GM18858 (cell line): Measurements from ENCODE around the gene KLF11.
"Not testable (repeated sequence)": the region's sequence is repeated elsewhere in the genome, so short reads cannot be mapped to it uniquely, and the experiment has no call there.

Experiments used
- ATAC-seq: cut with Tn5 transposase; IDR thresholded peaks from one replicate; pipeline ENCODE4 v1.9.1; 2021; ENCODE audit not compliant: unreplicated experiment

The KLF11 gene

DNA sequence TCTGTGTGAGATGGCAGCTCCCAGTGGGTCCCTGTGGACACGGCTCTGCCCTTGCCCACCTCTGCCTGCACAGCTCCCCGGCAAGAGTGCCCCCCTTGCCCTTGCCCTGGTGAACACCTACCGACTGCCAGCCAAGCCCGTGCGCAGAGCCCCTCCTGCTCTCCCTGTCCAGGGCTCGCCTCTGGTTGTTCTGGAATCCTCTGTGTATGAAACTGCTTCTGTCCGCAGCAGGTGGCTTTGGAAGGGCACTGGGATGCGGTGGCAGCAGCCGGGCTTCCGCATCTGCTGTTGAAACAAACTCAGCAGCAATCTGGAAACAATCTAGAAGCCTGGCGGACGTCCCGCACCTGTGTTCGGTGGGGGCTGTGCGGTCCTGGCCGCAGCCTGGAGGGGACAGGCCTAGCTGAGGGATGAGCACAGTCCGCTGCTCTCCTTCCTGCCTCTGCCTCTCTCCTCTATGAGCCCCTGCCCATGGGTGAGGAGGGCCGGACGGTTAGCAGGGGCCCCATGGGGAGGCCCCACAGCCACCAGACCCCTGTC is 34.0 kb upstream of the KLF11 start:
- ATAC-seq = no peak

DNA sequence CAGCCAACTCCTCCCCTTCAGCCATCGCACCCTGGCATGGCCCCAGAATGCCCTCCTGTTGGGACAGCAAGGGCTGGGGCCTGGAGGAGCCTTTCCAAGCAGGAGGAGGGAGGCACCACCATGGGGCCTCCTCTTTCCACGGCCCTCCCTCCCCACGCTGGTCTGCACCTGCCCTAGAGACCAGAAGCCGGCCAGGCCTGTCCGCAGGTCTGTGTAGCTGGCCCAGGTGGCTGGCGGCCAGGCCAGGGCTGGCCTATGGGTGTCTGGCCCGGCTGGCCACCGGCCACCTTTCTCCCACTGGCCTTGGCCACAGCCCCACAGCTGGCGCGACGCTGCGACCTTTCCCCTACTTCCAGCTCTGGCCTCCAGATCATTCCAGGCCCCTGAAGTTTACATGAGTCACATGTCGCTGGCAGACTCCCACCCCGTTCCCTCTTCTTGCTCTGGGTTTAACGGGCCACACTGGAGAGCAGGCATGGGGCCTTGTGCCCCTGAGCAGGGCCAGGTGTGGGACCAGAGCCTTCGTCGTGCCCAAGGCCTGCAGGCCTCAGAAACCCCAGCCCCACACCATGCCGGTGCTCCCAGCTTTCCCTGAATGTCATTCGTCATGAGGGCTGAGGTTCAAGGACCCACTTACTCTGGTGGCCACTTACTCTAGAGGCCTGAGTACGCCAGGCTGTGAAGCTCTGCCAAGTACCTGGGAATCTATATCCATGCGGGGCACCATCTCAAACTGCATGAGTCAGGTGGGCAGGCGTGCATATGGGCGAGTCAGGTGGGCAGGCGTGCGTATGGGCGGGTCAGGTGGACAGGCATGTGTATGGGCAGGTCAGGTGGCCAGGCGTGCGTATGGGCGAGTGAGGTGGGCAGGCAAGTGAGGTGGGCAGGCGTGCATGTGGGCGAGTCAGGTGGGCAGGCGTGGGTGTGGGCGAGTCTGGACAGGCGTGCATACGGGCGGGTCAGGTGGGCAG is 33.3 kb upstream of the KLF11 start:
- ATAC-seq = no peak

DNA sequence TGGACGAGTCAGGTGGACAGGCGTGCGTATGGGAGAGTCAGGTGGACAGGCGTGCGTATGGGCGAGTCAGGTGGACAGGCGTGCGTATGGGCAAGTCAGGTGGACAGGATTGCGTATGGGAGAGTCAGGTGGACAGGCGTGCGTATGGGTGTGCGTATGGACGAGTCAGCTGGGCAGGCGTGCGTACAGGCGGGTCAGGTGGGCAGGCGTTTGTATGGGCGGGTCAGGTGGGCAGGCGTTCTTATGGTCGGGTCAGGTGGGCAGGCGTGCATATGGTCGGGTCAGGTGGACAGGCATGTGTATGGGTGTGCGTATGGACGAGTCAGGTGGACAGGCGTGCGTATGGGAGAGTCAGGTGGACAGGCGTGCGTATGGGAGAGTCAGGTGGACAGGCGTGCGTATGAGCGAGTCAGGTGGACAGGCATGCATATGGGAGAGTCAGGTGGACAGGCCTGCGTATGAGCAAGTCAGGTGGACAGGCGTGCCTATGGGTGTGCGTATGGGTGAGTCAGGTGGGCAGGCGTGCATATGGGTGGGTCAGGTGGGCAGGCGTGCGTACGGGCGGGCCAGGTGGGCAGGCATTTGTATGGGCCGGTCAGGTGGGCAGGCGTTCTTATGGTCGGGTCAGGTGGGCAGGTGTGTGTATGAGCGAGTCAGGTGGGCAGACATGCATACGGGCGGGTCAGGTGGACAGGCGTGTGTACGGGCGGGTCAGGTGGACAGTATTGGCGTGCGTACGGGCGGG is 32.3 kb upstream of the KLF11 start:
- not testable (repeated sequence) for ATAC-seq

DNA sequence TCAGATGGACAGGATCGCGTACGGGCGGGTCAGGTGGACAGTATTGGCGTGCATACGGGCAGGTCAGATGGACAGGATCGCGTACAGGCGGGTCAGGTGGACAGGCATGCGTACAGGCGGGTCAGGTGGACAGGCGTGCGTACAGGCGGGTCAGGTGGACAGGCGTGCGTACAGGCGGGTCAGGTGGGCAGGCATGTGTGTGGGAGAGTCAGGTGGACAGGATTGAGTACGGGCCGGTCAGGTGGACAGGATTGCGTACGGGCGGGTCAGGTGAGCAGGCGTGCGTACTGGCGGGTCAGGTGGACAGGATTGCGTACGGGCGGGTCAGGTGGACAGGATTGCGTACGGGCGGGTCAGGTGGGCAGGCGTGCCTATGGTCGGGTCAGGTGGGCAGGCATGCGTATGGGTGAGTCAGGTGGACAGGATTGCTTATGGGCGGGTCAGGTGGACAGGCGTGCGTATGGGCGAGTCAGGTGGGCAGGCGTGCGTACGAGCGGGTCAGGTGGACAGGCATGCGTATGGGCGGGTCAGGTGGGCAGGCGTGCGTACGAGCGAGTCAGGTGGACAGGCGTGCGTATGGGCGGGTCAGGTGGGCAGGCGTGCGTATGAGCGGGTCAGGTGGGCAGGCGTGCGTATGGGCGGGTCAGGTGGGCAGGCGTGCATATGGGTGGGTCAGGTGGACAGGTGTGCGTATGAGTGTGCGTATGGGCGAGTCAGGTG is 31.6 kb upstream of the KLF11 start:
- not testable (repeated sequence) for ATAC-seq

DNA sequence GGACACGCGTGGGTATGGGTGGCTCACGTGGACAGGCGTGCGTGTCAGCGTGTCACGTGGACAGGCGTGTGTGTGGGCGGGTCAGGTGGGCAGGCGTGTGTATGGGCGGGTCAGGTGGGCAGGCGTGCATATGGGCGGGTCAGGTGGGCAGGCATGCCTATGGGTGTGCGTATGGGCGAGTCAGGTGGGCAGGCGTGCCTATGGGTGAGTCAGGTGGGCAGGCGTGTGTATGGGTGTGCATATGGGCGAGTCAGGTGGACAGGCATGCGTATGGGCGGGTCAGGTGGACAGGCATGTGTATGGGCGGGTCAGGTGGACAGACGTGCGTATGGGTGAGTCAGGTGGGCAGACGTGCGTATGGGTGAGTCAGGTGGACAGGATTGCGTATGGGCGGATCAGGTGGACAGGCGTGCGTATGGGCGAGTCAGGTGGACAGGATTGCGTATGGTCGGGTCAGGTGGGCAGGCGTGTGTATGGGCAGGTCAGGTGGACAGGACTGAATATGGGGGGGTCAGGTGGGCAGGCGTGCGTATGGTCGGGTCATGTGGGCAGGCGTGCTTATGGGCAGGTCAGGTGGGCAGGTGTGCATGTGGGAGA is 30.9 kb upstream of the KLF11 start:
- ATAC-seq = not testable (repeated sequence)

DNA sequence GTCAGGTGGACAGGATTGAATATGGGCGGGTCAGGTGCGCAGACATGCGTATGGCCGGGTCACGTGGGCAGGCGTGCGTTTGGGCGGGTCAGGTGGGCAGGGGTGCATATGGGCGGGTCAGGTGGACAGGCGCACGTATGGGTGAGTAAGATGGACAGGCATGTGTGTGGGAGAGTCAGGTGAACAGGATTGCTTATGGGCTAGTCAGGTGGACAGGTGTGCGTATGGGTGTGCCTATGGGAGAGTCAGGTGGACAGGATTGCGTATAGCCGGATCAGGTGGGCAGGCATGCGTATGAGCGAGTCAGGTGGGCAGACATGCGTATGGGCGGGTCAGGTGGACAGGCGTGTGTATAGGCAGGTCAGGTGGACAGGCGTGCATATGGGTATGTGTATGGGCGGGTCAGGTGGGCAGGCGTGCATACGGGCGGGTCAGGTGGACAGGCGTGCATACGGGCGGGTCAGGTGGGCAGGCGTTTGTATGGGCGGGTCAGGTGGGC is 30.3 kb upstream of the KLF11 start:
- ATAC-seq = no peak

DNA sequence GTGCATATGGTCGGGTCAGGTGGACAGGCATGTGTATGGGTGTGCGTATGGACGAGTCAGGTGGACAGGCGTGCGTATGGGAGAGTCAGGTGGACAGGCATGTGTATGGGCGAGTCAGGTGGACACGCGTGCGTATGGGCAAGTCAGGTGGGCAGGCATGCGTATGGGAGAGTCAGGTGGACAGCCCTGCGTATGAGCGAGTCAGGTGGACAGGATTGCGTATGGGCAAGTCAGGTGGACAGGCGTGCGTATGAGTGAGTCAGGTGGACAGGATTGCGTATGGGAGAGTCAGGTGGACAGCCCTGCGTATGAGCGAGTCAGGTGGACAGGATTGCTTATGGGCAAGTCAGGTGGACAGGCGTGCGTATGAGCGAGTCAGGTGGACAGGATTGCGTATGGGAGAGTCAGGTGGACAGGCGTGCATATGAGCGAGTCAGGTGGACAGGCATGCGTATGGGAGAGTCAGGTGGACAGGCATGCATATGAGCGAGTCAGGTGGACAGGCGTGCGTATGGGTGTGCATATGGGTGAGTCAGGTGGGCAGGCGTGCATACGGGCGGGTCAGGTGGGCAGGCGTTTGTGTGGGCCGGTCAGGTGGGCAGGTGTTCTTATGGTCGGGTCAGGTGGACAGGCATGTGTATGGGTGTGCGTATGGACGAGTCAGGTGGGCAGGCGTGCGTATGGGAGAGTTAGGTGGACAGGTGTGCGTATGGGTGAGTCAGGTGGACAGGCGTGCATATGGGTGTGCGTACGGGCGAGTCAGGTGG is 29.5 kb upstream of the KLF11 start:
- not testable (repeated sequence) for ATAC-seq

DNA sequence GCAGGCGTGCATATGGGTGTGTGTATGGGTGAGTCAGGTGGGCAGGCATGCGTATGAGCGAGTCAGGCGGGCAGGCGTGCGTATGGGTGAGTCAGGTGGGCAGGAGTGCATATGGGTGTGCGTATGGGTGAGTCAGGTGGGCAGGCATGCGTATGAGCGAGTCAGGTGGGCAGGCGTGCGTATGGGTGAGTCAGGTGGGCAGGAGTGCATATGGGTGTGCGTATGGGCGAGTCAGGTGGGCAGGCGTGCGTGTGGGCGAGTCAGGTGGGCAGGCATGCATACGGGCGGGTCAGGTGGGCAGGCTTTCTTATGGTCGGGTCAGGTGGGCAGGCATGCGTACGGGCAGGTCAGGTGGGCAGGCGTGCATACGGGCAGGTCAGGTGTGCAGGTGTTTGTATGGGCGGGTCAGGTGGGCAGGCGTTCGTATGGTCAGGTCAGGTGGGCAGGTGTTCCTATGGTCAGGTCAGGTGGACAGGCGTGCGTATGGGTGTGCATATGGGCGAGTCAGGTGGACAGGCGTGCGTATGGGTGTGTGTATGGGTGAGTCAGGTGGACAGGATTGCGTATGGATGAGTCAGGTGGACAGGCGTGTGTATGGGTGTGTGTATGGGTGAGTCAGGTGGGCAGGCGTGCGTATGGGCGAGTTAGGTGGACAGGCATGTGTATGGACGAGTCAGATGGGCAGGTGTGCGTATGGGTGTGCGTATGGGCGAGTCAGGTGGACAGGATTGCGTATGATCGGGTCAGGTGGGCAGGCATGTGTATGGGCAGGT is 28.7 kb upstream of the KLF11 start:
- no peak for ATAC-seq

DNA sequence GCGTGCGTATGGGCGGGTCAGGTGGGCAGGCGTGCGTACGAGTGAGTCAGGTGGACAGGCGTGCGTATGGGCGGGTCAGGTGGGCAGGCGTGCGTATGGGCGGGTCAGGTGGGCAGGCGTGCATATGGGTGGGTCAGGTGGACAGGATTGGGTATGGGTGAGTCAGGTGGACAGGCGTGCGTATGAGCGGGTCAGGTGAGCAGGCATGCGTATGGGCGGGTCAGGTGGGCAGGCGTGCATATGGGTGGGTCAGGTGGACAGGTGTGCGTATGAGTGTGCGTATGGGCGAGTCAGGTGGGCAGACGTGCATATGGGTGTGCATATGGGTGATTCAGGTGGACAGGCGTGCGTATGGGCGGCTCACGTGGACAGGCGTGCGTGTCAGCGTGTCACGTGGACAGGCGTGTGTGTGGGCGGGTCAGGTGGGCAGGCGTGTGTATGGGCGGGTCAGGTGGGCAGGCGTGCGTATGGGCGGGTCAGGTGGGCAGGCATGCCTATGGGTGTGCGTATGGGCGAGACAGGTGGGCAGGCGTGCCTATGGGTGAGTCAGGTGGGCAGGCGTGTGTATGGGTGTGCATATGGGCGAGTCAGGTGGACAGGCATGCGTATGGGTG is 27.9 kb upstream of the KLF11 start:
- ATAC-seq = not testable (repeated sequence)

DNA sequence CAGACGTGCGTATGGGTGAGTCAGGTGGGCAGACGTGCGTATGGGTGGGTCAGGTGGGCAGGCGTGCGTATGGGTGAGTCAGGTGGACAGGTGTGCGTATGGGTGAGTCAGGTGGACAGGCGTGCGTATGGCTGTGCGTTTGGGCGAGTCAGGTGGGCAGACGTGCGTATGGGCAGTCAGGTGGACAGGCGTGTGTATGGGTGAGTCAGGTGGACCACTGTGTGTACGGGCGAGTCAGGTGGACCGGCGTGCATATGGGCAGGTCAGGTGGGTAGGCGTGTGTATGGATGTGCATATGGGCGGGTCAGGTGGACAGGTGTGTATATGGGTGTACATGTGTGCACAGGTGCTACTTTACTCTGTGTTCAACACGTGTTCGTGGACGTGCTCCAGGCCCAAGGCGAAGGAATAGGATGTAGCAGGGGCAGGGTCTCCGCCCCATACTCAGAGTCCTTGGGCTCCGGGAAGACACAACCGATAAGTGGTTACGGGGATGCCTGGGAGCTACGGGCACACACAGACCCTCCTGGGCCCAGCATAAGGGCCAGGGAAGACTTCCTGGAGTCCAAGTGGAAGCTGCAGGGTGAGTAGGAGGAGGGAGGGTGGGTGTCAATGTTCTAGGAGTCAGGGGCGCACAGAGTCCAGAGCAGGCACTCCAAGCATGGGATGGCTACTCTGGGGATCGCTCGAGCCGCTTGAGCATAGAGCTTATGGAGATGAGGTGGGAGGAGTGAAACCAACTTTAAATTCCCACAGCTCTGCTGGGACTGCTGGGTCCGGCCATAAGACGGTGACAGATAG is 27.1 kb upstream of the KLF11 start:
- no peak for ATAC-seq

DNA sequence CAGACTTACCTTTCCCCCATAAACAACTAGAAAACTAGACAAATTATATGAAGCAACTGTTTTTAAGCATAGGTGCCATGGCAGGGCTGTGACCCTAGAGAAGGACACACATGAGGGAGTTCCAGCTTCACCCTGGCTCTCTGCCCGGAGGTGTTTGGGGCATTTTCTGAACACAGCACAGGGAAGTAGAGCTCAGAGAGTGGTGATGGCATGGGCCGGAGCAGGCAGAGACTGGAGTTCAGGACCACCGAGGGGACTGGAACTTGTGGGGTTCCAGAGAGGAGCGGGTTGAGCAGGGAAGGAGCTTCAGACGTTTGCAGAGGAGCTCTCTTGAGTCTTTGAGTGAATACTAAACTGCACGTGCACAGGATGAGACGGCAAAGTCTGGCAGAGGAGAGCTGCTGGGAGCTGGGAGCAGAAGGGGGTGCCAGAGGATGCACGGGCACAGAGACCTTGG is 26.5 kb upstream of the KLF11 start:
- no peak for ATAC-seq

DNA sequence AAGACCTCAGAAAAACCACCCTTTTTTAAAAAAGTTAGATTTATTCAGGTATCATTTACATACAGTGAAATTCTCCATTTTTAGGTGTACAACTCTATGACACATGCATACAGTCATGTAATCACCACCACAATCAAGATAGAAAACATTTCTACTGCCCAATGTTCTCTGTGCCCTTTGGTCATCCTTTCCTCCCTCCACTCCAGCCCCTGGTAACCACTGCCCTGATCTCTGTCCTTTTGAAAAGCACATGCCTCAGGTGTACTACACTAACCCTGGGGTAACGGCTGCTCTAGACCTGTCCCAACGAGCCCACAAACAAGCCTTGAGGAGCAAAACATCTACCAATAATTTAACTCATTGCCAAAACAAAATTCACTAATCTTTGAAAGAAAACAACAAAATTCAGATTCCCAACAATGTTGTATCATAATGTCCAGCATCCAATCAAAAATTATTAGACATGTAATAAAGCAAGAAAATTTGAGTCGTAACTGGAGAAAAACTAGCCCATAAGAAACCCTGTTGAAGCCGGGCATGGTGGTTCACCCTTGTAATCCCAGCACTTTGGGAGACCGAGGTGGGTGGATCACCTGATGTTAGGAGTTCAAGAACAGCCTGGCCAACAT is 25.9 kb upstream of the KLF11 start:
- no peak for ATAC-seq

DNA sequence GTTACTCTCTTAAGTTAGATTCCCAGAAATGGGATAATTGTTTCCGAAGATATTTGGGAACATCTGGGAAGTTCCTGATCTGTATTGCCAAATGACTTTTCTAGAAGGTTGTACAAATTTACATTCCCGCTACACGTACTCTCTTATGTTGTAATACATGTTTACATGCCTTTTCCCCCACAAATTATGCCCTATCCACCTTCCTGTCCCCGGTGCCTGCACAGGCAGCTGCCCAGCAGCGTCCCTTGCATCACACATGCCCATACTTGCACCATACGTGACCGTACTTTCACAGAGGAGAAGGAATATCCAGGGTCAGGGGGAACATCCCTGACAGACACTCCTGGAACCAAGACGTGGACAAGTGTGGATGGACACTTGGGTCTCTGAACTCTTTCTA is 24.2 kb upstream of the KLF11 start:
- ATAC-seq = no peak

DNA sequence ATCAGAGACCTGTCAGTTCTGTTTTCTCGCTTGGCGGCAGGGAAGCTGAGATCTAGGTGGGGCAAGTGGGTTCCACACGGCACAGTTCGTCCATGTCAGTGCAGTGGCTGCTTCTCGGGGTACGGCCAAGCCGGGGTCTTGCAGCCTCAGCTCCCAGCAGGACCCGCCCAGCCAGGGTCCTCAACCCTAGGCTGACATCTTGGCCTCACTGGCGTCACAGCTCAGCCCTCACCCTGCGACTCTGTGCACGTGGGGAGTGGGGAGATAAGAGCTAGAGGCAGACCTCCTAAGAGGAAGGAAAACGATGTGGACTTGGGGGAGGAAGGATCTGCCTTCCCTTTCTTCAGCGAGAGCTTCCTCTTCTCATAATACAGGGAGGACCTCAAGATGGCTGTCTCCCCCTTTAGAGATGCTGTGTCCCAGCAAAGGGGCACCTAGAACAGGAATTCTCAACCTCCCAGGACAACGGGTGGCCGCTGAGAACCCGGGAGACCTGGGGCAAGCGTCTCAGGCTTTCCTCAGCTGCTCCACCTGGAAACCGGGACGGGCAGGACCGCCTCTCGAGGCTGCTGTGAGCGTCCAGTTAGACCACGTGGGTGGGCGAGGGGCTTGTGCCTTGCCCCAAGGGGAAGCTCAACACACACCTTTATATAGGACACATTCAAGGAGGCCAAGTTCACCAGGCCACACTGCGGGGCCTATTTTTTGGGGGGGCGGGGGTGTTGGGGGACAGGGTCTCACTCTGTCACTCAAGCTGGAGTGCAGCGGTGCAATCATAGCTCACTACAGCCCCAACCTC is 23.5 kb upstream of the KLF11 start:
- no peak for ATAC-seq

DNA sequence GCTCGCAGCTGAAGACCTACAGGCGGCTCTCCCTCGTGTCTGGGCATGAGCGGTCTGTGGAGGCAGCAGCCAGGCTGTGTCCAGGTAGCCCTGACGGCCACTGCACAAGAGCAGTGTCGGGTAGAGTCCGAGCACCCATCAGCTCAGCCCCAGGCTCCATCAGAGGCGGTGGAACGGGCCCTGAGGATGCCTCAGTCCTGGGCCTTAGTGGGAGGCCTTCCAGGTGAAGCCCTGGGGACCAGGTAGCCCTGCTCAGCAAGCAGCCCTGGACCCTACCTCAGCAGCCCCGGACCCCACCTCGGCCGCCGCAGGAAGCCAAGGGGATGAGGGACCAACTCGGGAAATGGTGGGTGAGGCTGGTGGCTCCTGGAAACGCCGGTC is 21.3 kb upstream of the KLF11 start:
- no peak for ATAC-seq

DNA sequence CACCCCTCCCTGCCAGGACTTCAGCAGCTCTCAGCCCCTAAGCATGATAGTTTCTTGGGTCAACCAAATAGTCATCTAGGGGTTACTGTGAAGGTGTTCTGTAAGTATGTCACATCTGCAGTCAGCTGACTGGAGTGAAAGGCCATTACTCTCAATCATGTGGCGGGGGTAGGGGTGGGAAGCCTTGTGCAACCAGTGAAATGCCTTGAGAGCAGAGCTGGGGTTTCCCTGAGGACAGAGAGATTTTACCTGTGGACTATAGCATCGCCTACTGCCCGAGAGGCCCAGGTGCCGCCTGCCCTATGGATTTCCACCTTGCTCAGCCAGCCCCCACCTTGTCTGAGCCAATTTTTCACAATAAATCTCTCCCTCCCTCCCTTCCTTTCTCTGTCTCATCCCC is 20.9 kb upstream of the KLF11 start:
- no peak for ATAC-seq
